ENCODE results near the gene HMSD. TPM values are rescaled to one million over a fixed set of nuclear protein-coding genes. Genes with fewer than 3 reads are reported as not detected.

Gene HMSD
- polyA plus RNA-seq, 3 donors: not detected

DNA sequence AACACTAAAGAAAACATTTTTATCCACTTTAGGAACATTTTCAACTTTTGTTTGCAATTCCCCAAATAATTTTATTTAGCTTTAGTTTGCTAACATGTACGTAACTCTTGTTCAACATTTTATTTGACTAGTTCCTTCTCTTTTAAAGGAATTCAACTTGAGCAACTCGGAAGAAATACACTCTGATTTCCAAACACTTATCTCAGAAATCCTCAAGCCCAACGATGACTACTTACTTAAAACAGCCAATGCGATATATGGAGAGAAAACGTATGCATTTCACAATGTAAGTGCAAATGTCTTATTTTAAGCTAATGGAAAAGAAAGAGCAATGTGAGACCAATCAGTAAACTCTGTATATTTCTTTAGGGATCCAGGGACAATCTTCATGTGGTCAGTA, 31.3 kb upstream of the HMSD start:
- no peak overlapping the region for H3K9ac ChIP-seq (ENCODE audit: insufficient read depth, low read length, poor library complexity, severe bottlenecking)
- intact Hi-C loops (cut with micrococcal nuclease): no loop called here
- TF ChIP-seq CTCF (IDR thresholded peaks at IDR 0.05): no peak
- H3K4me2 ChIP-seq (replicated peaks; ENCODE audit: extremely low read depth, low read length, poor library complexity, severe bottlenecking): peak overlapping the region; percentile 60
- Mint-ChIP-seq H3K27me3 (ENCODE audit: low read depth in 3 of 3) (peaks cover 0 to 1% (median 0%) of the 10 kb centered on the region in 3 donors), H3K4me3 (peak overlapping the region in 1 of 2 donors; percentile 72), H3K36me3 (no peaks in the 10 kb centered on the region), H3K4me1 (peaks cover 71% of the 10 kb centered on the region), H3K9me3 (peaks cover 0 to 4% (median 0%) of the 10 kb centered on the region in 7 donors), H3K27ac (peak overlapping the region; percentile 72 to 92 (median 84))
- peak; percentile 49 to 74 (median 56) for DNase-seq
- H3K36me3 ChIP-seq (replicated peaks in 1 of 2; ENCODE audit: control insufficient read depth in 1 of 2, insufficient read depth in 2 of 2, low read length in 2 of 2): no peaks in the 10 kb centered on the region
- peak overlapping the region in 1 of 2 donors; percentile 82 for H3K27ac ChIP-seq (ENCODE audit: low read depth in 1 of 2, low read length in 2 of 2)
- H3K79me2 ChIP-seq (ENCODE audit: insufficient read depth, low read length): peaks cover 73% of the 10 kb centered on the region
- peaks cover 47 to 64% of the 10 kb centered on the region in 2 donors for H3K4me1 ChIP-seq (ENCODE audit: control insufficient read depth in 1 of 2, insufficient read depth in 2 of 2, low read length in 2 of 2)
- H2AFZ ChIP-seq (ENCODE audit: insufficient read depth, low read depth, low read length, poor library complexity, severe bottlenecking): no peak overlapping the region
- WGBS (ENCODE audit: insufficient coverage): no CpG with 5 or more reads among the region's 5 CpGs
- peak overlapping the region in 1 of 3 experiments; percentile 46 for H3K4me3 ChIP-seq (replicated peaks in 1 of 3; ENCODE audit: low read depth in 2 of 3, low read length in 3 of 3)
- no peaks in the 10 kb centered on the region for H4K20me1 ChIP-seq (ENCODE audit: insufficient read depth, low read length)
- no peaks in the 10 kb centered on the region for H3K9me3 ChIP-seq (replicated peaks in 1 of 2; ENCODE audit: control insufficient read depth in 1 of 2, insufficient read depth in 1 of 2, low read length in 2 of 2)
- no peaks in the 10 kb centered on the region for H3K27me3 ChIP-seq (ENCODE audit: control insufficient read depth in 2 of 2, insufficient read depth in 2 of 2, low read length in 2 of 2)

- Mint-ChIP-seq H3K36me3 (peaks cover 2 to 3% of the 10 kb centered on the region in 2 donors), H3K27me3 (ENCODE audit: low read depth in 3 of 3) (peaks cover 0 to 1% (median 0%) of the 10 kb centered on the region in 3 donors), H3K4me1 (peaks cover 57% of the 10 kb centered on the region), H3K9me3 (peaks cover 0 to 3% (median 0%) of the 10 kb centered on the region in 7 donors), H3K4me3 (peak overlapping the region in 1 of 2 donors; percentile 29), H3K27ac (peak overlapping the region; percentile 66 to 89 (median 84))
- Histone ChIP-seq H3K9me3 (replicated peaks in 1 of 2; ENCODE audit: control insufficient read depth in 1 of 2, insufficient read depth in 1 of 2, low read length in 2 of 2) (no peaks in the 10 kb centered on the region), H3K4me2 (replicated peaks; ENCODE audit: extremely low read depth, low read length, poor library complexity, severe bottlenecking) (peak overlapping the region; percentile 20), H3K27me3 (ENCODE audit: control insufficient read depth in 2 of 2, insufficient read depth in 2 of 2, low read length in 2 of 2) (no peaks in the 10 kb centered on the region), H4K20me1 (ENCODE audit: insufficient read depth, low read length) (no peaks in the 10 kb centered on the region), H3K4me3 (replicated peaks in 1 of 3; ENCODE audit: low read depth in 2 of 3, low read length in 3 of 3) (peak overlapping the region in 1 of 3 experiments; percentile 8), H2AFZ (ENCODE audit: insufficient read depth, low read depth, low read length, poor library complexity, severe bottlenecking) (peak overlapping the region; percentile 22), H3K36me3 (replicated peaks in 1 of 2; ENCODE audit: control insufficient read depth in 1 of 2, insufficient read depth in 2 of 2, low read length in 2 of 2) (peaks cover 0 to 15% of the 10 kb centered on the region in 2 donors), H3K27ac (ENCODE audit: low read depth in 1 of 2, low read length in 2 of 2) (peak overlapping the region in 1 of 2 donors; percentile 84), H3K4me1 (ENCODE audit: control insufficient read depth in 1 of 2, insufficient read depth in 2 of 2, low read length in 2 of 2) (peaks cover 43 to 60% of the 10 kb centered on the region in 2 donors), H3K9ac (ENCODE audit: insufficient read depth, low read length, poor library complexity, severe bottlenecking) (no peak overlapping the region), H3K79me2 (ENCODE audit: insufficient read depth, low read length) (peaks cover 74% of the 10 kb centered on the region)
- no CpG with 5 or more reads among the region's 2 CpGs for WGBS (ENCODE audit: insufficient coverage)
- peak in 2 of 3 donors; percentile 55 to 65 for DNase-seq
- TF ChIP-seq CTCF (IDR thresholded peaks at IDR 0.05): no peak
- intact Hi-C loops (cut with micrococcal nuclease): no loop called here
Measured at GRCh38 chr18:63922049-63922448, 27.1 kb upstream of the HMSD start.
